C4-2B (cell line): Measurements from ENCODE around the gene SLC4A2.

Experiments used
- ZFX ChIP-seq: fragments of 450-650 bp; IDR thresholded peaks from 2 replicates; pipeline ENCODE4 v1.6.1; 2017
- TF ChIP-seq, protein P1 (sequence below): fragments of 450-650 bp; conservative IDR thresholded peaks from 2 replicates; pipeline ENCODE4 v1.5.1; 2017; ENCODE audit warnings: mild to moderate bottlenecking

DNA sequence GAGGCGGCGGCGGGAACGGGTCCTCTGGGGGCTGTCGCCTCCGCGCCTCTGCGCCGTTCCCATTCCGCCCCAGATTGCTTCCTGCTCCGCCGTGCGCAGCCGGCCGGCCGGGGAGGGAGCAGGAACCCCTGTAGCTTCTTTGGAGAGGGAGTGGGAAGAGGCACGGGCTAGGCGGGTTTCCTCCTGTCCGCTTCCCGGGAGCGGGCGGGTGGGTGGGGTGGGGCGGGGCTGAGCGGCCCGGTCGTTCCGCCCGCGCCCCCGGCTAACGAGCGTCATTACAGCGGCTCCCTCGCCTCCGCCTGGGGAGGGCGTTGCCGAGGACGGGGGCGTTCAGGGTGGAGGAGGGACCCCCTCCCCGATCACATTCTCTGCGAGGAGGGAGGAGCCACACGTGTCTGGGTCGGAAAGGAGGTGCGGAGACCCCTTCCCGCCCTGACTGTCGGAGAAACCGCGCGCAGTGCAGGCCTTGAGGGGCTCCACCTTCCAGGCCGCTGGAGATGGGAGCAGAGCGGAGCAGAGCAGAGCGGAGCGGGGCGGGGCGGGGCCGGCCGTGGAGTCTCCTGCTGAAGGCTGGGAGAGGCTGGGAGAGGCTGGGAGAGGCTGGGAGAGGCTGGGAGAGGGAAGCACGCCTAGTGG is 66.6 kb downstream of the SLC4A2 start:
- TF ChIP-seq, protein P1, sequence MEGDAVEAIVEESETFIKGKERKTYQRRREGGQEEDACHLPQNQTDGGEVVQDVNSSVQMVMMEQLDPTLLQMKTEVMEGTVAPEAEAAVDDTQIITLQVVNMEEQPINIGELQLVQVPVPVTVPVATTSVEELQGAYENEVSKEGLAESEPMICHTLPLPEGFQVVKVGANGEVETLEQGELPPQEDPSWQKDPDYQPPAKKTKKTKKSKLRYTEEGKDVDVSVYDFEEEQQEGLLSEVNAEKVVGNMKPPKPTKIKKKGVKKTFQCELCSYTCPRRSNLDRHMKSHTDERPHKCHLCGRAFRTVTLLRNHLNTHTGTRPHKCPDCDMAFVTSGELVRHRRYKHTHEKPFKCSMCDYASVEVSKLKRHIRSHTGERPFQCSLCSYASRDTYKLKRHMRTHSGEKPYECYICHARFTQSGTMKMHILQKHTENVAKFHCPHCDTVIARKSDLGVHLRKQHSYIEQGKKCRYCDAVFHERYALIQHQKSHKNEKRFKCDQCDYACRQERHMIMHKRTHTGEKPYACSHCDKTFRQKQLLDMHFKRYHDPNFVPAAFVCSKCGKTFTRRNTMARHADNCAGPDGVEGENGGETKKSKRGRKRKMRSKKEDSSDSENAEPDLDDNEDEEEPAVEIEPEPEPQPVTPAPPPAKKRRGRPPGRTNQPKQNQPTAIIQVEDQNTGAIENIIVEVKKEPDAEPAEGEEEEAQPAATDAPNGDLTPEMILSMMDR = no peak
- TF ChIP-seq ZFX = no peak
